Hepatocyte (in vitro differentiated cells): ENCODE measurements around the gene MAS1L. TPM values are rescaled to one million over a fixed set of nuclear protein-coding genes. Genes with fewer than 3 reads are reported as not detected.

ENCODE experiments used
- DNase-seq: peaks from one replicate; pipeline ENCODE4 v3.0.0-alpha.2; 2016; ENCODE audit warnings: low spot score
- H2AFZ ChIP-seq: fragments of 200-600 bp; sonication (generic); 2 replicates; pipeline ENCODE4 v1.6.0; 2016; ENCODE audit warnings: antibody characterized with exemption, mild to moderate bottlenecking
- H3K27ac ChIP-seq: fragments of 200-600 bp; sonication (generic); 2 replicates; pipeline ENCODE4 v1.5.1; 2016; ENCODE audit warnings: mild to moderate bottlenecking
- H3K27me3 ChIP-seq: fragments of 200-600 bp; sonication (generic); 2 replicates; pipeline ENCODE4 v1.6.1; 2016
- H3K36me3 ChIP-seq: fragments of 200-600 bp; sonication (generic); replicated peaks from 2 replicates; pipeline ENCODE4 v1.5.1; 2016; ENCODE audit warnings: low read depth; ENCODE audit not compliant: insufficient read depth
- H3K4me1 ChIP-seq: fragments of 200-600 bp; sonication (generic); 2 replicates; pipeline ENCODE4 v1.5.1; 2016; ENCODE audit warnings: mild to moderate bottlenecking, moderate library complexity; ENCODE audit not compliant: insufficient read depth
- H3K4me2 ChIP-seq: fragments of 200-600 bp; sonication (generic); 2 replicates; pipeline ENCODE4 v1.6.0; 2016
- H3K4me3 ChIP-seq: fragments of 200-600 bp; sonication (generic); 2 replicates; pipeline ENCODE4 v1.5.1; 2016; ENCODE audit warnings: mild to moderate bottlenecking
- H3K79me2 ChIP-seq: fragments of 200-600 bp; sonication (generic); 2 replicates; pipeline ENCODE4 v1.6.0; 2017; ENCODE audit warnings: mild to moderate bottlenecking
- H3K9me2 ChIP-seq: fragments of 200-600 bp; sonication (generic); replicated peaks from 2 replicates; pipeline ENCODE4 v1.6.0; 2017; ENCODE audit warnings: mild to moderate bottlenecking; ENCODE audit not compliant: insufficient read depth
- H3K9me3 ChIP-seq: fragments of 200-600 bp; sonication (generic); 2 replicates; pipeline ENCODE4 v1.5.1; 2016; ENCODE audit warnings: low read depth, mild to moderate bottlenecking
- H4K20me1 ChIP-seq: fragments of 200-600 bp; sonication (generic); 2 replicates; pipeline ENCODE4 v1.6.0; 2016; ENCODE audit warnings: mild to moderate bottlenecking; ENCODE audit not compliant: insufficient read depth, poor library complexity, severe bottlenecking
- CTCF ChIP-seq: fragments of 200-600 bp; sonication (generic); IDR thresholded peaks from 2 replicates; pipeline ENCODE4 v1.5.1; 2016; ENCODE audit warnings: antibody characterized with exemption, mild to moderate bottlenecking; ENCODE audit not compliant: poor library complexity
- EZH2 ChIP-seq: fragments of 200-600 bp; sonication (generic); IDR thresholded peaks from 2 replicates; pipeline ENCODE4 v1.6.1; 2016; ENCODE audit warnings: antibody characterized with exemption, mild to moderate bottlenecking, borderline replicate concordance
- EZH2phosphoT487 ChIP-seq: fragments of 200-600 bp; sonication (generic); IDR thresholded peaks from one replicate; pipeline ENCODE4 v1.6.1; 2018; ENCODE audit warnings: antibody characterized with exemption, mild to moderate bottlenecking, low read depth, moderate library complexity; ENCODE audit not compliant: unreplicated experiment, severe bottlenecking
- WGBS: methylation state at CpG from one replicate; pipeline ENCODE4 v1.1.6; 2016; ENCODE audit warnings: low lambda C conversion rate; ENCODE audit errors: missing lambda C conversion rate; 5-methylcytosine and 5-hydroxymethylcytosine counted together
- polyA plus RNA-seq: library from polyadenylated mRNA; unstranded; fragments of >200 nt; fragmentation: Nextera tagmentation; extraction: Ambion mirVana; gene quantifications from 2 replicates; pipeline ENCODE4 v1.2.1, GENCODE V29; 2016
- total RNA-seq: library from RNA; depleted of rRNA; stranded (reverse); fragments of >200 nt; gene quantifications from 2 replicates; pipeline ENCODE4 v1.2.3, GENCODE V29; 2014

MAS1L gene
- total and polyA plus RNA-seq, 2 experiments from 2014 or later, result not detected

- Histone ChIP-seq H3K4me3 (no peak overlapping the region), H3K4me1 (no peaks in the 10 kb centered on the region), H4K20me1 (no peaks in the 10 kb centered on the region), H3K79me2 (no peaks in the 10 kb centered on the region), H3K27me3 (no peaks in the 10 kb centered on the region), H3K27ac (no peak overlapping the region), H2AFZ (no peak overlapping the region), H3K9me2 (no peaks in the 10 kb centered on the region), H3K4me2 (no peak overlapping the region), H3K36me3 (no peaks in the 10 kb centered on the region), H3K9me3 (no peaks in the 10 kb centered on the region)
- TF ChIP-seq EZH2 (no peak), EZH2phosphoT487 (no peak), CTCF (no peak)
- no peak for DNase-seq
- 91% methylated on average over 5 of the region's 5 CpGs for WGBS
Measured at GRCh38 chr6:29478740-29479139, 9.0 kb downstream of the MAS1L start.

- Histone ChIP-seq H3K4me2 (no peak overlapping the region), H3K9me3 (no peaks in the 10 kb centered on the region), H4K20me1 (no peaks in the 10 kb centered on the region), H3K79me2 (no peaks in the 10 kb centered on the region), H3K4me3 (no peak overlapping the region), H3K4me1 (no peaks in the 10 kb centered on the region), H3K9me2 (no peaks in the 10 kb centered on the region), H3K27ac (no peak overlapping the region), H3K36me3 (no peaks in the 10 kb centered on the region), H2AFZ (no peak overlapping the region), H3K27me3 (no peaks in the 10 kb centered on the region)
- TF ChIP-seq EZH2 (no peak), CTCF (no peak), EZH2phosphoT487 (no peak)
- DNase-seq, result no peak
- WGBS, result 57% methylated on average over 5 of the region's 5 CpGs
Measured at GRCh38 chr6:29477923-29478450, 9.8 kb downstream of the MAS1L start.

GRCh38 chr6:29474996-29475395 lies 12.8 kb downstream of the MAS1L start:
- no peak for DNase-seq
- H3K27ac ChIP-seq, result no peak overlapping the region
- no peaks in the 10 kb centered on the region for H3K36me3 ChIP-seq
- no peak overlapping the region for H3K4me3 ChIP-seq
- no peaks in the 10 kb centered on the region for H3K79me2 ChIP-seq
- no peaks in the 10 kb centered on the region for H3K9me3 ChIP-seq
- no peak overlapping the region for H3K4me2 ChIP-seq
- H2AFZ ChIP-seq, result no peak overlapping the region
- WGBS, result 56% methylated on average over 2 of the region's 2 CpGs
- no peaks in the 10 kb centered on the region for H4K20me1 ChIP-seq
- TF ChIP-seq EZH2phosphoT487 (no peak), EZH2 (no peak), CTCF (no peak)
- no peaks in the 10 kb centered on the region for H3K4me1 ChIP-seq
- H3K27me3 ChIP-seq, result no peaks in the 10 kb centered on the region
- no peaks in the 10 kb centered on the region for H3K9me2 ChIP-seq

- WGBS, result 60% methylated on average over 6 of the region's 6 CpGs
- no peaks in the 10 kb centered on the region for H3K9me3 ChIP-seq
Measured at GRCh38 chr6:29466241-29466640, 21.5 kb downstream of the MAS1L start.

More at GRCh38 chr6:29466241-29466640, 21.5 kb downstream of the MAS1L start:
- Histone ChIP-seq H3K36me3 (no peaks in the 10 kb centered on the region), H3K4me2 (no peak overlapping the region), H3K4me3 (no peak overlapping the region), H3K9me2 (no peaks in the 10 kb centered on the region), H3K4me1 (no peaks in the 10 kb centered on the region), H3K79me2 (no peaks in the 10 kb centered on the region), H2AFZ (no peak overlapping the region), H3K27me3 (no peaks in the 10 kb centered on the region), H3K27ac (no peak overlapping the region), H4K20me1 (no peaks in the 10 kb centered on the region)
- TF ChIP-seq EZH2phosphoT487 (no peak), CTCF (no peak), EZH2 (no peak)
- no peak for DNase-seq
